ACHN (cell line): ENCODE measurements around the gene CRMP1.

Experiments
- DNase-seq: peaks from one replicate; pipeline ENCODE4 v3.0.0-alpha.2; 2015
- in situ Hi-C: cut with HindIII; loops from 2 replicates; pipeline ENCODE4 v1.10.0; 2017; ENCODE audit warnings: low sequenced_read_pairs, low pct_ligation_motif_present, low pct_unique_long_range_greater_than_20kb

The CRMP1 gene

GRCh38 chr4:5921981-5922380 lies 29.1 kb upstream of the CRMP1 start:
- in situ Hi-C loops: no loop called here
- no peak for DNase-seq

- in situ Hi-C loops: no loop called here
- DNase-seq: no peak
Measured at GRCh38 chr4:5921101-5921980, 28.5 kb upstream of the CRMP1 start.

- in situ Hi-C loops: no loop called here
- DNase-seq: no peak
Measured at GRCh38 chr4:5919571-5919970, 26.7 kb upstream of the CRMP1 start.

GRCh38 chr4:5919044-5919443 lies 26.2 kb upstream of the CRMP1 start:
- no peak for DNase-seq
- in situ Hi-C loops: no loop called here

- in situ Hi-C loops: no loop called here
- no peak for DNase-seq
Measured at GRCh38 chr4:5918331-5918985, 25.6 kb upstream of the CRMP1 start.

- no peak for DNase-seq
- in situ Hi-C loops: no loop called here
Measured at GRCh38 chr4:5917672-5918071, 24.8 kb upstream of the CRMP1 start.

GRCh38 chr4:5916229-5916628 lies 23.3 kb upstream of the CRMP1 start:
- in situ Hi-C loops: no loop called here
- no peak for DNase-seq

- in situ Hi-C loops: no loop called here
- DNase-seq: no peak
Measured at GRCh38 chr4:5913454-5913853, 20.6 kb upstream of the CRMP1 start.

- in situ Hi-C loops: no loop called here
Measured at GRCh38 chr4:5912614-5913019, 19.7 kb upstream of the CRMP1 start.

GRCh38 chr4:5908876-5909427 lies 16.1 kb upstream of the CRMP1 start:
- in situ Hi-C loops: no loop called here
- DNase-seq: no peak

More at GRCh38 chr4:5912614-5913019, 19.7 kb upstream of the CRMP1 start:
- DNase-seq: no peak

- no peak for DNase-seq
- in situ Hi-C loops: no loop called here
Measured at GRCh38 chr4:5906191-5906590, 13.3 kb upstream of the CRMP1 start.

- DNase-seq: no peak
- in situ Hi-C loops: no loop called here
Measured at GRCh38 chr4:5905714-5906113, 12.8 kb upstream of the CRMP1 start.

- no peak for DNase-seq
- in situ Hi-C loops: no loop called here
Measured at GRCh38 chr4:5900844-5901243, 8.0 kb upstream of the CRMP1 start.

GRCh38 chr4:5899881-5900280 lies 7.0 kb upstream of the CRMP1 start:
- in situ Hi-C loops: no loop called here
- DNase-seq: no peak

GRCh38 chr4:5899396-5899795 lies 6.5 kb upstream of the CRMP1 start:
- in situ Hi-C loops: no loop called here
- DNase-seq: no peak

- in situ Hi-C loops: no loop called here
- no peak for DNase-seq
Measured at GRCh38 chr4:5897674-5898073, 4.8 kb upstream of the CRMP1 start.

GRCh38 chr4:5895287-5895686 lies 2.4 kb upstream of the CRMP1 start:
- no peak for DNase-seq
- in situ Hi-C loops: no loop called here

- DNase-seq: no peak
- in situ Hi-C loops: no loop called here
Measured at GRCh38 chr4:5894266-5894665, 1.4 kb upstream of the CRMP1 start.

- no peak for DNase-seq
- in situ Hi-C loops: no loop called here
Measured at GRCh38 chr4:5893591-5893990, 705 bp upstream of the CRMP1 start.
